DOHH2 (cell line): ENCODE measurements around the gene TNS1.

ENCODE experiments used
- EZH2phosphoT487 ChIP-seq: fragments of 200-600 bp; sonication (generic); IDR thresholded peaks from 2 replicates; pipeline ENCODE4 v1.6.1; 2017; ENCODE audit warnings: borderline replicate concordance, mild to moderate bottlenecking, antibody characterized with exemption, low read length, moderate library complexity, mixed read lengths
- TF ChIP-seq, protein P1 (sequence below): fragments of 200-600 bp; sonication (generic); IDR thresholded peaks from one replicate; pipeline ENCODE4 v1.5.1; 2014; ENCODE audit warnings: antibody characterized with exemption, mild to moderate bottlenecking, low read depth, low read length; ENCODE audit not compliant: poor library complexity, severe bottlenecking

DNA sequence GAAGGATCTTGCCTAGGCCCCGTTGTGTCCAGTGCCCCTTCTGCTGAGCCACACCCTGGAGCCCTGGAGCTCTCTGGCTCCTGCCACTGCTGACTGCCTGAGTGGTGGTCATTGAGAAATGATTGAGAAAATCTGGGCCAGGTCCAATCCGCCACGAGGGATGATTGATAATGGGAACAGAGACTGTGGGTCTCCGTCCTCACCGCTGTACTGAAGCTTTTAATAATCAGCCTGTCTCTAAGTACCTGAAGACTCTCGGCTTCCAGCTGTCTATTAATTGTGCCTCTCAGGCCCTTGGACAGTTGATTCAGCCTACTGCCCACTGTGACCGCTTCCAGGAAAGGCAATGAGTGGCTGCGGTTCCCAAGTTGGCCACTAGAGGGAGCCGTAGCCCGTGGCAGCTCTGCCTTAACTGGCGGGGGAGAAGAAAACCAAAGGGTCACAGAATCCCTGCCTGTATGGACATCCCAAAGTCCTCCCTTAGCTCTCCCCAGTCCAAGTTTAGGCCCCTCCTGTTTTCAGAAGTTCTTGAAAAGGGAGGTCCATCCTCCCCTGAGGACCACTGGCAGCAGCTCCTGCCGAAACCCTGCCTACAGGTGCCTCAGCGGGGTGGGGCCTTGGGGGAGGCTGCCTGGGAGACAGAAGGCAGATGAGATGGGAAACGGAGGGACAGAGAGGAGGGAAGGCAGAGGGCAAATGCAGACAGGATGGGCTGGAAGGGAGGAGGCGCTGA lies 213.6 kb downstream of the TNS1 start:
- TF ChIP-seq, protein P1, sequence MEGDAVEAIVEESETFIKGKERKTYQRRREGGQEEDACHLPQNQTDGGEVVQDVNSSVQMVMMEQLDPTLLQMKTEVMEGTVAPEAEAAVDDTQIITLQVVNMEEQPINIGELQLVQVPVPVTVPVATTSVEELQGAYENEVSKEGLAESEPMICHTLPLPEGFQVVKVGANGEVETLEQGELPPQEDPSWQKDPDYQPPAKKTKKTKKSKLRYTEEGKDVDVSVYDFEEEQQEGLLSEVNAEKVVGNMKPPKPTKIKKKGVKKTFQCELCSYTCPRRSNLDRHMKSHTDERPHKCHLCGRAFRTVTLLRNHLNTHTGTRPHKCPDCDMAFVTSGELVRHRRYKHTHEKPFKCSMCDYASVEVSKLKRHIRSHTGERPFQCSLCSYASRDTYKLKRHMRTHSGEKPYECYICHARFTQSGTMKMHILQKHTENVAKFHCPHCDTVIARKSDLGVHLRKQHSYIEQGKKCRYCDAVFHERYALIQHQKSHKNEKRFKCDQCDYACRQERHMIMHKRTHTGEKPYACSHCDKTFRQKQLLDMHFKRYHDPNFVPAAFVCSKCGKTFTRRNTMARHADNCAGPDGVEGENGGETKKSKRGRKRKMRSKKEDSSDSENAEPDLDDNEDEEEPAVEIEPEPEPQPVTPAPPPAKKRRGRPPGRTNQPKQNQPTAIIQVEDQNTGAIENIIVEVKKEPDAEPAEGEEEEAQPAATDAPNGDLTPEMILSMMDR: peak; percentile 99
- TF ChIP-seq EZH2phosphoT487: no peak
